ENCODE results near the gene ATP2A2.
"Not testable (repeated sequence)": the region's sequence is repeated elsewhere in the genome, so short reads cannot be mapped to it uniquely, and the experiment has no call there.

The ATP2A2 gene

GRCh38 chr12:110370732-110371231 is 89.7 kb downstream of the ATP2A2 start:
- DNase-seq: no peak

- DNase-seq: no peak
Observed at GRCh38 chr12:110371408-110372055, 90.5 kb downstream of the ATP2A2 start.

DNA sequence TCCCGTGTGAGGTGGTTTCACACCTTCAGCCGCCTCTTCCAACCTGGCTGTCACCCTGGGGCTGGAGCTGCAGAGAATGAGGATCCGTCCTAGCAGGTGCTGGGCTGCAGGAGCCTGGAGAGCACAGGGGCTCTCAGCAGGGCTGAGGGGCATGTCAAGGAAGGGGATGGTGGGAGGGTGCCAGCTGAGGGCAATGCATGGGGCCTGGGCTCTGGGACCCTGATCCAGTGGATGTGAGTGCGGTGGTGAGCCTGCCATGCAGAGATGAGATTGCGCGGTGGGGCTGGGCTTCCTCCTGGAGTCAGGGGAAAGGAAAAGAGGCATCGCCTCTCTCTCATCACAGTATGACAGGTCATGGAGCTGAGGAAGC is 91.0 kb downstream of the ATP2A2 start:
- no peak for DNase-seq

- no peak for DNase-seq
Observed at GRCh38 chr12:110373025-110373424, 92.0 kb downstream of the ATP2A2 start.

GRCh38 chr12:110373425-110373824 is 92.4 kb downstream of the ATP2A2 start:
- no peak for DNase-seq

- DNase-seq: no peak
Observed at GRCh38 chr12:110373962-110374611, 93.0 kb downstream of the ATP2A2 start.

DNA sequence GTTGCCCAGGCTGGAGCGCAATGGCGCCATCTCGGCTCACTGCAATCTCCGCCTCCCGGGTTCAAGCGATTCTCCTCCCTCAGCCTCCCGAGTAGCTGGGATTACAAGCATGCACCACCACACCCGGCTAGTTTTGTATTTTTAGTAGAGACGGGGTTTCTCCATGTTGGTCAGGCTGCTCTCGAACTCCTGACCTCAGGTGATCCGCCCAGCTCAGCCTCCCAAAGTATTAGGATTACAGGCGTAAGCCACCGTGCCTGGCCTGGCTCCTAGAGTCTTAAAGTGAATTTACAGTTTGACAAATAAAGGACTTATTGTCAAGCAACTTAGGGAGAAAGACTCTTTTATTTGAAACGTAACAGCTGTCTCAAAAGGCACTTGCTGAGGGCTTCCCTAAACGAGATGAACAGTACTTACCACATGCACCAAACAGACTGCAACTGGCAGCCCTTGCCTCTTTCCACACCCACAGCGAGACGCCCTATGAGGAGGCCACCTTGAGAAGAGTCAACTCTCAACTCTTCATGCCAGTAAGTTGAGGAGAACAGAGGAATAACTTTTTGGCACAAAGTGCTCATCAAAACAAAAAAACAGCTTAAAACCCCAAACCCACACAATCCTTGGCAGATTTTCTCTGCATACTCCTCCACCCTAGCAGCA is 97.2 kb downstream of the ATP2A2 start:
- not testable (repeated sequence) for DNase-seq

DNA sequence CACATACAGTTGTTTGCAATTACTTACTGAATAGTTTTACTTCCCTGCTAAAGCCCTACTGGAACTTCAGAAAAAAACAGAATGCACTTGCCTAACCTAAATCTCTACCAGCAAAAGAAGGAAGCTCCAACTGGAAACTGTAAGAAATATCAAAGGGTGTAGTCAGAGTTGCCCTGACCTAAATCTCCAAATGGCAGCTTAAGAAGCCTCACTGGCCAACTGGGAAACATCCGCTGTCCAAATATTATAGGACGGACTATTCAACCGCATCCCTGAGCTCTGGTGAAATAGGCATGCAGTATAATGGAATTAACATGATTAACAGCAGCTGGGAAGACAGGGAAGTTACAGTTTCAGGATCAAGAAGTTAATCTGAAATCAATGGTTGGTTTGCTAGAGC is 98.2 kb downstream of the ATP2A2 start:
- DNase-seq: no peak

DNA sequence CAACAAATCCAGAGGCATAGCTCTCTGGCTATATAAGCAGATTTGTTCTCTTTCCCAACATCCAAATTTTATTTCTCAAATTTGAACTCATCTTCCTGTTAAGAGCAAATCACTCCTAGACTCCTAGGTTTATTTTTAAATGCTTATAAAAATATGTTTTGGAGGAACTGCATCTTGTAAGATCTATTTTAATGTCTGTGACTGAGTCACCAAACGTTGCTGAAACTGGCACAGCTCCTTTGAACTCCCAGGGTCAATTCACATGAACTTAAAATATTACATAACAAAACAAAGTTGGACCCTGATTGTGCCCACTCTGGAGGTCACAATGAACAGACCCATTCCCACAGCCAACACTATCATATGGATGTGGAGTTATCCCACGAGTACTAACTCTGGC is 98.6 kb downstream of the ATP2A2 start:
- DNase-seq: no peak

- DNase-seq: no peak
Observed at GRCh38 chr12:110382683-110383082, 101.6 kb downstream of the ATP2A2 start.

All from activated CD4-positive, alpha-beta T cell treated with anti-CD3 and anti-CD28 coated beads for 1 hour (primary cell).